Cardiac fibroblast (primary cell): ENCODE data around the gene MPP3.

Experiments
- DNase-seq, 2 donors: peaks; one replicate each; pipeline versions ENCODE4 v3.0.0 to v3.0.0-alpha.2; 2010; ENCODE audit warnings: low read depth in 2 of 2
- H3K4me3 ChIP-seq, 2 donors: replicated peaks in 1 of 2; 1 replicate in 1 of 2; 2 replicates in 1 of 2; pipeline ENCODE4 v1.5.1; 2011; ENCODE audit warnings: low read depth in 2 of 2, low read length in 2 of 2, mild to moderate bottlenecking in 2 of 2, moderate library complexity in 1 of 2
- TF ChIP-seq, protein P1 (sequence below): IDR thresholded peaks from one replicate; pipeline ENCODE4 v1.5.1; 2011; ENCODE audit warnings: low read depth, mild to moderate bottlenecking, low read length, inconsistent platforms

MPP3 gene

GRCh38 chr17:43817826-43818225 is 15.1 kb downstream of the MPP3 start:
- no peak for DNase-seq
- TF ChIP-seq, protein P1, sequence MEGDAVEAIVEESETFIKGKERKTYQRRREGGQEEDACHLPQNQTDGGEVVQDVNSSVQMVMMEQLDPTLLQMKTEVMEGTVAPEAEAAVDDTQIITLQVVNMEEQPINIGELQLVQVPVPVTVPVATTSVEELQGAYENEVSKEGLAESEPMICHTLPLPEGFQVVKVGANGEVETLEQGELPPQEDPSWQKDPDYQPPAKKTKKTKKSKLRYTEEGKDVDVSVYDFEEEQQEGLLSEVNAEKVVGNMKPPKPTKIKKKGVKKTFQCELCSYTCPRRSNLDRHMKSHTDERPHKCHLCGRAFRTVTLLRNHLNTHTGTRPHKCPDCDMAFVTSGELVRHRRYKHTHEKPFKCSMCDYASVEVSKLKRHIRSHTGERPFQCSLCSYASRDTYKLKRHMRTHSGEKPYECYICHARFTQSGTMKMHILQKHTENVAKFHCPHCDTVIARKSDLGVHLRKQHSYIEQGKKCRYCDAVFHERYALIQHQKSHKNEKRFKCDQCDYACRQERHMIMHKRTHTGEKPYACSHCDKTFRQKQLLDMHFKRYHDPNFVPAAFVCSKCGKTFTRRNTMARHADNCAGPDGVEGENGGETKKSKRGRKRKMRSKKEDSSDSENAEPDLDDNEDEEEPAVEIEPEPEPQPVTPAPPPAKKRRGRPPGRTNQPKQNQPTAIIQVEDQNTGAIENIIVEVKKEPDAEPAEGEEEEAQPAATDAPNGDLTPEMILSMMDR, result no peak
- no peak overlapping the region for H3K4me3 ChIP-seq

DNA sequence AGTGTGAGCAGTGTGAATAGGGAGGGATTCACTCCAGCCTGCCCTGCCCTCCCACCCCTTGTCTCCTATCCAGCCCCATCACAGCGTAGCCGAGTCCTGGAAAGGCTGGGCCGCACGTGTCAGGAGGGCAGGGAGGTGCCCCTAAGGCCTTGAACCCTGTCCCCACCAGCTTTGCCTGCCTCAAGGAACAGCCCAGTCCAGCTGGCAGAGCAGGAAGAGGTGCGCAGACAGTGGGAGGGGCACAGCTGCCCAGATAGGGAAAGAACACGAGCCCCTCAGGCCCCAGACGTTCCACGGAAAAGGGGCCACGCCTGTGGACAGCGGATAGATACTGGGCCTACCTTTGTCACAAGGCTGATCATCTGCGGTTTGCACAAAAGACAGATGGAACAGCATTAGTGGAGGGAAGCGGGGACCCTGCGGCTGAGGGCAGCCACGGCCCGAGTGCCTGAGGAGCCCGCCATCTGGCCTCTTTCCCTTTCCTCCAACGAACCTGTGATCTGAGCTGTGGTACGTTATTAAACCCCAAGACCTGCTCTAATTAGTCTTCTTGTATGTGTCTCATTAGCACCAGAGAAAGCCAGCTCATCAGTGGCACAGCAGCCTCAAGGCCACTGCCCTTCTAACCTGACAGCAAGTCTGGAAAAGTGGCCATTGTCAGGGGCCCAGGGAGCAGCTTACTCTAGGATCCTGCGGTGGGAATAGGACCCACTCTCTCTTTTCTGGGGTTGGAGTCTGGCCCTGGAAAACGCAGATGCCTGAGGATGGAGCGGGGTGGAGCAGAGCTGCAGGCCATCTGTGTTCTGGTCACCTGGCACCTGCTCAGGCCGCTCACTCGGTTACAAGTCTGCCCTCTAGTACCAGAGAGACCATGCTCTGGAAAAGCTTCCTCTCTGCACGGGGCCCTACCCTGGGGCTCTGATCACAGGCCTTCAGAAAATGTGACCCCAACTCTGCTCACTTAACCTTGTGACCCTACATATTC is 16.3 kb downstream of the MPP3 start:
- H3K4me3 ChIP-seq, result no peak overlapping the region
- DNase-seq, result no peak
- TF ChIP-seq, protein P1, result no peak

DNA sequence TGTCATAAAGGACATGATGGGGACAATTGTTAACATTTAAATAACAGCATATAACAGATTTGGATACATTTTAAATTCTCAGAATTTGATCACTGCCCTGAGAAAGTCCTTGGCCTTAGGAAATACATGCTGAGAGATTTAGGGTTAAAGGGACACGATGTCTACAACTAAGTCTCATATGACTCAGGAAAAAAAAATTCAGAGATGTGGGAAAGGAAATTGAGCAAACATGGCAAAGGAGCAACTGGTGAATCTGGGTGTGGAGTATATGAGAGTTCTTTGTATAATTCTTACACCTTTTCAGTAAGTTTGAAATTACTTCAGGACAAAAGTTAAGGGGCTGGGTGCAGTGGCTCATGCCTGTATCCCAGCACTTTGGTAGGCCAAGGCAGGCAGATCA is 18.2 kb downstream of the MPP3 start:
- TF ChIP-seq, protein P1, result no peak
- peak; percentile 82 to 88 for DNase-seq

DNA sequence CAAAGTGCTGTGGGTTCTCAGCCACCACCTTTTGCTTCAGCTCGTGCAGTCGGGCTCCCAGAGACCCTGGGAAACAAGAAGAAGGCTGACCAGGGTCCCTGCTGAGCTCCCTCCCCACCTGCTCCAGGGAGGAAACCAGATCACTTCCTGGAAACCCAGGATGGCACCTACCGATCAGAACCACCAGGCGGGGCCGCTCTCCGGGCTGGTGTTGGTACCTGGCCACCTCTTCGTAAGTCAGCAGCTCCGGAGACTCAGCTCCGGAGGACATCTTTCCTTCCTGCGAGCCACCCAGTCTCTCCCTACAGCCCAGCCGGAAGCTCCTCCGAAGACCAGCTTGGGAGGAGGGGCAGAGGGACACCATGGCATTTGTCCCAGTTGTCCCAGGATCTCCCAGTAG is 18.9 kb downstream of the MPP3 start:
- TF ChIP-seq, protein P1, result no peak
- no peak overlapping the region for H3K4me3 ChIP-seq
- DNase-seq, result no peak

More for the DNA sequence above, 18.2 kb downstream of the MPP3 start:
- H3K4me3 ChIP-seq, result no peak overlapping the region

GRCh38 chr17:43813386-43813785 is 19.6 kb downstream of the MPP3 start:
- H3K4me3 ChIP-seq, result no peak overlapping the region
- TF ChIP-seq, protein P1, result no peak
- no peak for DNase-seq

- TF ChIP-seq, protein P1, result no peak
- no peak overlapping the region for H3K4me3 ChIP-seq
- no peak for DNase-seq
Observed at GRCh38 chr17:43812396-43813265, 20.3 kb downstream of the MPP3 start.
